Measurements from ENCODE around the gene MAMDC2. TPM values are rescaled to one million over a fixed set of nuclear protein-coding genes. Genes with fewer than 3 reads are reported as not detected.
"Not testable (repeated sequence)": the region's sequence is repeated elsewhere in the genome, so short reads cannot be mapped to it uniquely, and the experiment has no call there.

Gene MAMDC2
- not detected for total RNA-seq

- no peak for DNase-seq
These were observed at the start of gene MAMDC2 for GRCh38 chr9:70043689-70044489. MAMDC2 (plus strand) TSS chr9:70043848; CDS start chr9:70044198, 350 bp downstream.

- no peak for DNase-seq
These were observed 47.8 kb upstream of the MAMDC2 start for GRCh38 chr9:69995846-69996245.

- DNase-seq: no peak
These were observed 46.7 kb upstream of the MAMDC2 start for GRCh38 chr9:69996967-69997366.

- DNase-seq: no peak
These were observed 46.1 kb upstream of the MAMDC2 start for GRCh38 chr9:69997524-69997923.

- DNase-seq: no peak
These were observed 44.3 kb upstream of the MAMDC2 start for GRCh38 chr9:69999315-69999714.

GRCh38 chr9:70000469-70000868, 43.2 kb upstream of the MAMDC2 start:
- DNase-seq: no peak

GRCh38 chr9:70003901-70004714, 39.5 kb upstream of the MAMDC2 start:
- DNase-seq: no peak

- no peak for DNase-seq
These were observed 37.3 kb upstream of the MAMDC2 start for GRCh38 chr9:70006306-70006705.

- no peak for DNase-seq
These were observed 35.8 kb upstream of the MAMDC2 start for GRCh38 chr9:70007831-70008230.

- DNase-seq: no peak
These were observed 33.6 kb upstream of the MAMDC2 start for GRCh38 chr9:70010015-70010414.

- DNase-seq: no peak
These were observed 32.3 kb upstream of the MAMDC2 start for GRCh38 chr9:70011366-70011765.

- no peak for DNase-seq
These were observed 31.1 kb upstream of the MAMDC2 start for GRCh38 chr9:70012569-70012968.

GRCh38 chr9:70013598-70014196, 30.0 kb upstream of the MAMDC2 start:
- no peak for DNase-seq

- no peak for DNase-seq
These were observed 28.5 kb upstream of the MAMDC2 start for GRCh38 chr9:70015099-70015498.

- no peak for DNase-seq
These were observed 23.4 kb upstream of the MAMDC2 start for GRCh38 chr9:70020217-70020616.

GRCh38 chr9:70020991-70021571, 22.6 kb upstream of the MAMDC2 start:
- DNase-seq: no peak

- DNase-seq: no peak
These were observed 15.4 kb upstream of the MAMDC2 start for GRCh38 chr9:70028287-70028686.

GRCh38 chr9:70030156-70030555, 13.5 kb upstream of the MAMDC2 start:
- DNase-seq: no peak

- no peak for DNase-seq
These were observed 12.5 kb upstream of the MAMDC2 start for GRCh38 chr9:70031141-70031545.

- no peak for DNase-seq
These were observed 9.4 kb upstream of the MAMDC2 start for GRCh38 chr9:70034271-70034711.

- no peak for DNase-seq
These were observed 8.0 kb upstream of the MAMDC2 start for GRCh38 chr9:70035691-70036090.

- no peak for DNase-seq
These were observed 7.0 kb upstream of the MAMDC2 start for GRCh38 chr9:70036641-70037040.

- DNase-seq: not testable (repeated sequence)
These were observed 5.5 kb upstream of the MAMDC2 start for GRCh38 chr9:70038171-70038621.

Data from effector CD4-positive, alpha-beta T cell (primary cell).